ENCODE results near the gene FAM3B.

FAM3B gene

DNA sequence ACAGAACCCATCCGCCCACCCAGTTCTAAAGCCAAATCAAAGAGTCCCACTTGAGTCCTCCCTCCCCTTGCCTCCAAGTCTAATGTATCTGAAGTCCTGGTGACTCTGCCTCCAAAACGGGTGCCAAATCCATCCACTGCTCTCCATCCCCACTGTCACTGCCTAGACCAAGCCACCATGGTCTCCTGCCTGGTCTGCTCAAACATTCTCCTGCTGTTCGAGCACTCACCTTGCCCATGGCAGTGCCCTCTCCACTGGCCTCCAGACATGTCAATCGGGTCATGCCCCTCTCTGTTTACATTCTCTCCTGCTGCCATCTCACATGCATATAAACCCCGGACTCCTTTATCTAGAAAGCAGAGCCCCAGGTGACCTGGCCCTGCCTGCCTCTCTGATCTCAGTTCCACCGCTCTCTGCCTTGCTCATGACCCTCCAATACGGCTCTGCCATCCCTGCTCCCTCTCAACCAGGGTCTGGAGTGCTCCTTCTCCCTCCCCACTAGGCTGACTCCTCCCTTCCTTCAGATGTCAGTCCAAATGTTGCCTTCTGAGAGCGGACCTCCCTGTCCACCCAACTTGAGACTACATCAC lies 77.4 kb downstream of the FAM3B start:
- DNase-seq (ENCODE audit: low read depth in 2 of 2), result no peak

DNA sequence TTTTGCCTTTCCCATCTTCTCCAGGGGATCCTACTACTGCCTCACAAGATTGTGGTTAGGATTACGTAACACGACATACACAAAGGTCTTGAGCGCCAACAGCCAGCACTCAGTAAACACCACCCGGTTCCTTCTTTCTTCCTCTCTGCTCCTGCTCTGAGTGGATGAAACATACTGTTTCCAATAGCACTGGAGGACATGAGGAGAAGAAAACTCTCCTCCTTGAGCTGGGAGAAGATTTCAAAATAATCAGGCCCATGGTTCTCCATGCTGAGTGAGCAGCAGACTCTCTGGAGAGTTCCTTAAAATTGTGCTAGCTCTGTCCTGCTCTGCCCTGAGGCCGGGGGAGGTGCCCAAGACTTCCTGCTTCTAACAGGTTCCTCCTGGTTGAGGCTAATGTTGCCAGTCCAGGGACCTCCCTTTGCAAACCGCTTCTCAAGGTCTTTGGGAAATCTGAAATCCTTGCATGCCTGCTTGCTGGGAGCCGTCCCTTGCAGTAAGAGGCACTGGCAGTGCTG lies 80.0 kb downstream of the FAM3B start:
- no peak for DNase-seq (ENCODE audit: low read depth in 2 of 2)

DNA sequence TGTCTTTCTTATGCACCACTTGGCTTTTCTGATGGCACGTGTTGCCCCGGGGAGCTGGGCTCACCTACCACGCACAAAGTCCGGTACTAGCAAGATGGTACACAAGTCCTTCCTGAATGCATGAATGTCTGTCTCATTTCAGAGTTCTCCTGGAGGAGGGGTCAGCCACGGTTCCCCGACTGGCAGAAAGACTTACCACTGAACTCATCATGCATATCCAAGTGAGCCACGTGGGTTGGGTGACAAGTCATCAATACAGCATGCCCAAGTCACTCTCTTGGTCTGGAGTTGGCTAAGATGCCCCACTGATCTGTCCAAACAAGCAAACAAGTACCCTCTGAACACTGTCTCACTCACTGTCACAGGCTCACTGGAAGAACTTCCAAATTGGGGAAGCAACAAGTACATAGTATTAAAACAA lies 80.9 kb downstream of the FAM3B start:
- no peak for DNase-seq (ENCODE audit: low read depth in 2 of 2)

DNA sequence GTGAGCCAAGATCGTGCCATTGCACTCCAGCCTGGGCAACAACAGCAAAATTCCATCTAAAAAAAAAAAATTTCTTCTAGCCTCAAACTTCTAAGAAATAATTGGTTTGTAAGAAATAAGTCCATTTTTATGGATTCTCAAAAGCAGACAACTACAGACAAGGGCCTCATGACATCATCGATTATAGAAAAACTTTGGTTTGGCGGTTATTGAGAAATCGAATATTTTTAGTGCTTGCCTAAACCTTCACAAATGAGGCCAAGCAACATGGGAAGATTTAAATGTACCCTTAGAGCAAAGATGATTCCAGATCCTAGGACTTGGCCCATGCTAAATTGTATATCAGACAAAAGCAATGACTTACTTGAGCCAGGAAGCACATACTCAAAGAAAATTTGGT lies 81.7 kb downstream of the FAM3B start:
- no peak for DNase-seq (ENCODE audit: low read depth in 2 of 2)

DNA sequence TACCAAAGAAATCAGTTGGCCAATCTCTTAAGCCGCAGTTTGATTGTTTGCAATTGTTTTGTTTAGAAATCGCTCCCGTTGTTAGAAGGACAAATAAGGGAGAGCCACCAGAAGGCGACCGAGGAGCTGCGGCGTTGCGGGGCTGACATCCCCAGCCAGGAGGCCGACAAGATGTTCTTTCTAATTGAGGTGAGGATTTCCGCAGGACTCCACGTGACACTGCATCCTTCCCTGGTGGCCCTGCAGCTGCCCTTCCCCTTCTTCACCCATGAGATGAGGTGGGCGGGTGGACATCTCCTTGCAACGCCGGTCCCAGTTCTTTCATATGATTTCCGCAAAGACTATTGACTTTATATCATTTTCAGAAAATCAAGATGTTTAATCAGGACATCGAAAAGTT lies 82.2 kb downstream of the FAM3B start:
- DNase-seq (ENCODE audit: low read depth in 2 of 2), result no peak

DNA sequence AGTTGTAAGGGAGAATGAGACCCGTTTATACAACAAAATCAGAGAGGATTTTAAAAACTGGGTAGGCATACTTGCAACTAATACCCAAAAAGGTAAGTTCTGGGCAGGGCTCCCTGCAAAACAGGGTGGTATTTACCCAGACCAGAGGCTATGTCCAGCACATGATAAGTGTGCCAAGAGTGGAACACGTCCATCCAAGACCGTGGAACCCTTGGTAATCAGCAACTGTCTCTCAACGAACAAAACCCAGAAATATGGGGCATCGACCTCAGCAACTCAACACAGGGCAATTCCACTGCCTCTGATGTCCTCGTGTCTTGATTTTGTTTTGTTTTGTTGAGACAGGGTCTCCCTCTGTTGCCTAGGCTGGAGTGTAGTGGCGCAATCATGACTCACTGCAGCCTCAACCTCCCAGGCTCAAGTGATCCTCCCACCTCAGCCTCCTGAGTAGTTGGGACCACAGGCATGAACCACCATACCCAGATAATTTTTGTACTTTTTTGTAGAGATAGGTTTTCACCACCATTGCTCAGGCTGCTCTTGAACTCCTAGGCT lies 82.7 kb downstream of the FAM3B start:
- no peak for DNase-seq (ENCODE audit: low read depth in 2 of 2)

DNA sequence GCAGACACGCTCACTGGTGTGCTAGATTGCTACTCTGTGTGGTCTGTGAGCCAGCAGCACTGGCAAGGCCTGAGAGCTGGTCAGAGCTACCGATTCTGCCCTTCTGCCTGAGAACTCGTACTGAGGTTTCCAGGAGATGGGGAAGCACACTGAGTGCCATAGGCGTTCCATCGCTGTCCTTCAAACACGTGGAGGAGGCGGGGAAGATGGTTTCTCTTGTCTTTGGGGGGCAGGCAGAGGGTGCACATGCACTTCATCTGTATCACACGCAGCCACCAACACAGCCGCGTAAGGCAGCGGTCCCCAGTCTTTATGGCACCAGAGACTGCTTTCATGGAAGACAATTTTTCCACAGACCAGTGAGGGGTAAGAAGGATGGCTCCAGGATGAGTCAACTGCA lies 85.6 kb downstream of the FAM3B start:
- DNase-seq (ENCODE audit: low read depth in 2 of 2), result no peak

DNA sequence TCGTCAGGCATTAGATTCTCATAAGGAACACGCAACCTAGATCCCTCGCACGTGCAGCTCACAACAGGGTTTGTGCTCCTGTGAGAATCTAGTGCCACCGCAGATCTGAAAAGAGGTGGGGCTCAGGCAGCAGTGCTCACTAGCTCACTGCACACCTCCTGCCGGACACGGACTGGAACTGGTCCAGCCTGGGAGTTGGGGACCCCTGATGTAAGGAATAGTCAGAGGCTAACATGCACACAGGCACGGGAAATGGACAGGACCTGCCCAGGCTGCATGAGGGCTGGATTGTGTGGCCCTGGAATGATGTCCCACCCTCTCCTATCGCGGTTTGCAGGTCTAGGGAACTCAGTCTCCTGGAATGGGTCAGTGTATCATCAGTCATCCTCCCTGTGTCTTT lies 86.2 kb downstream of the FAM3B start:
- no peak for DNase-seq (ENCODE audit: low read depth in 2 of 2)

DNA sequence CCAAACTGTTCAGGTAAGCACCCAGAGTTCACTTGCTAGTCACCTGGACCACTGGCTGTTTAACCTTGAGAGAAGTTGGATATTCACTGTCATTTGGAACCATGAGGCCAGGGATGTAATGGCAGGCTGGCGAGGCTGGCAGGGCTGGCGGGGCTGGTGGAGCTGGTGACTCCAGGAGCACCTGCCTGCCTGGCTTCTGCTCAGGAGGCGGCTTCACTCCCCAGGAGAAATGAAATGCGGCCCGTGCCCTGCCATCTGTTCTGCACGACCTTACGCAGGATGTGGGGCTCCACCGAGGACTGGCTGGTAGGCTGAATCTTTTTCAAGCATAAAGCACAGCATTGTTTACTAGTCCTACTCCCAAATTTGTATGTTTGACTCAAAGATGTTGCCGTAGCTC lies 86.7 kb downstream of the FAM3B start:
- DNase-seq (ENCODE audit: low read depth in 2 of 2), result no peak

DNA sequence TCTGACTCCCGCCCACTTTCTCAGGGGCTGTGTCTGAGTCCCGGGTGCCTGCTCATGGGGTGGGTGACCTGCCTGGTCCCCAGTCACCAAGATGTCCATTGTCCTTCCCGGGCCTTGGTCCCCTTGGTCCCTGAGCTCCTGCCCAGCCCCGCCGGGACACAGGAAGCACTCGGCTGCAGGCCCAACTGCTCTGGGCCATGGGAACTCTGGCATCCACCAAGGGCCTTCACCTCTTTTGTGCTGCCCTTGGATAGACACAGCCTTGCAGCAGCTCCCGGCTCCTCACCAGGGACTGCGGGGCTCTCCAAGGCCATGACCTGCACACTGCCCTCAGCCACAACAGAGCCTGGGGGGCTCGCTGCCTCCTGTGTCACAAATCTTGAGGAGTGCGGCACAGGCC lies 87.4 kb downstream of the FAM3B start:
- DNase-seq (ENCODE audit: low read depth in 2 of 2), result no peak

DNA sequence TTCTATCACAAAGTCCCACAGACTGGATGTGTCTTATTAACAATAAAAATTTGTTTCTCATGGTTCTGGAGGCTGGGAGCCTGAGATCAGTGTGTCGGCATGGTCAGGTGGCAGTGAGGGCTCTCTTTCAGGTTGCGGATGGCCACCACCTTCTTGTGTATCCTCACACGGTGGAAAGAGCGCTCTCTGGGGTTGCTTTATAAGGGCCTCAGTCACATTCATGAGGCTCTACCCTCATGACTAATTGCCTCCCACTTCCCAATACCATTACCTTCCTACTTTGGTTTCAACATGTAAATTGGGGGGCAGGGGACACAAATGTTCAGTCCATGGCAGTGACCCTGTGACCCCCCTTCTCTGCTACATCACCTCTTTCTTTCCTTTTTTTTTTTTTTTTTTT lies 88.7 kb downstream of the FAM3B start:
- DNase-seq (ENCODE audit: low read depth in 2 of 2), result no peak

DNA sequence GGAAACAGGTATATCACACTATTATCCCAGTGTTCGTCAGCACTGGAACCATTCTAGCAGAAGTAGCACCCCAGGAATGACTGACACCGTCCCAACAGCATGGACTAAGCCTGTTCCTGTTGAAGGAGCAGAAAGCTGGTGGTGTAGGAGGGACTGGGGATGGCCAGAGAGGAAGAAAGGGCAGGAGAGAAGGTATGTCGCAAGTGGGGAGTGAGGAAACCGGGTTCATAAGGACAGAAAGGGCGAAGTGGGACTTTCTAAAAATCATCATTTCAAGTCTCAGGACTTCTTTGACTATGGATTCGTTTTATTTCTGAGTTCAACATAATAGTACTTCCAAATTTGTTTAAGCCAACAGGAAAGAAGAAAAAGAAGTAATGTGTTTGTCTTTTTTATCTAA lies 89.7 kb downstream of the FAM3B start:
- DNase-seq (ENCODE audit: low read depth in 2 of 2), result no peak

All from stimulated activated CD8-positive, alpha-beta memory T cell treated with anti-CD3 and anti-CD28 coated beads, Interleukin-7, amount 100 ng/mL, for 1 hour (primary cell).